HUES48 (cell line): ENCODE data around the gene NEXN.
"Not testable (repeated sequence)": the region's sequence is repeated elsewhere in the genome, so short reads cannot be mapped to it uniquely, and the experiment has no call there.

Source experiments
- H3K27ac ChIP-seq: one replicate; pipeline ENCODE4 v1.7.0; 2013; ENCODE audit warnings: low read depth, low read length, inconsistent platforms
- H3K27me3 ChIP-seq: 2 replicates; pipeline ENCODE4 v1.6.1; 2013; ENCODE audit warnings: mild to moderate bottlenecking, low read length; ENCODE audit not compliant: control insufficient read depth, insufficient read depth
- H3K36me3 ChIP-seq: 2 replicates; pipeline ENCODE4 v1.6.1; 2013; ENCODE audit warnings: low read length; ENCODE audit not compliant: control insufficient read depth, insufficient read depth
- H3K4me1 ChIP-seq: 2 replicates; pipeline ENCODE4 v1.6.1; 2013; ENCODE audit warnings: mild to moderate bottlenecking, low read length; ENCODE audit not compliant: control insufficient read depth, insufficient read depth
- H3K4me3 ChIP-seq: 2 replicates; pipeline ENCODE4 v1.5.1; 2013; ENCODE audit warnings: mild to moderate bottlenecking, low read depth, low read length
- H3K9ac ChIP-seq: 2 replicates; pipeline ENCODE4 v1.6.1; 2013; ENCODE audit warnings: mild to moderate bottlenecking, low read depth, low read length, moderate library complexity
- H3K9me3 ChIP-seq: 2 replicates; pipeline ENCODE4 v1.6.1; 2013; ENCODE audit warnings: low read length; ENCODE audit not compliant: control insufficient read depth, insufficient read depth

The NEXN gene

GRCh38 chr1:77978969-77979876 lies 90.8 kb downstream of the NEXN start, which contains the start of gene FUBP1:
TSS of gene FUBP1 (minus strand) at chr1:77979072. CDS start at chr1:77979004, 68 bp downstream.
- H3K27me3 ChIP-seq, result no peaks in the 10 kb centered on the region
- no peaks in the 10 kb centered on the region for H3K9me3 ChIP-seq
- H3K36me3 ChIP-seq, result peaks cover 29% of the 10 kb centered on the region
- H3K9ac ChIP-seq, result peak within 1 kb of the TSS; percentile 99
- peak within 1 kb of the TSS; percentile 86 for H3K4me3 ChIP-seq
- peak within 1 kb of the TSS; percentile 99 for H3K27ac ChIP-seq
- peaks cover 29% of the 10 kb centered on the region for H3K4me1 ChIP-seq

GRCh38 chr1:77983352-77983996 lies 95.0 kb downstream of the NEXN start:
- not testable (repeated sequence) for H3K4me3 ChIP-seq, H3K27ac ChIP-seq, H3K36me3 ChIP-seq, H3K9me3 ChIP-seq, H3K9ac ChIP-seq, H3K27me3 ChIP-seq
- peaks cover 14% of the 10 kb centered on the region for H3K4me1 ChIP-seq

GRCh38 chr1:77983997-77984355 lies 95.6 kb downstream of the NEXN start:
- Histone ChIP-seq H3K9me3 (no peaks in the 10 kb centered on the region), H3K9ac (no peak overlapping the region), H3K27me3 (no peaks in the 10 kb centered on the region), H3K4me3 (no peak overlapping the region), H3K4me1 (peaks cover 14% of the 10 kb centered on the region), H3K27ac (no peak overlapping the region), H3K36me3 (peaks cover 10% of the 10 kb centered on the region; the same call in 1 of the 2 replicates)

GRCh38 chr1:77984629-77985028 lies 96.2 kb downstream of the NEXN start:
- H3K4me3 ChIP-seq, result no peak overlapping the region
- H3K4me1 ChIP-seq, result peaks cover 17% of the 10 kb centered on the region
- peaks cover 10% of the 10 kb centered on the region; the same call in 1 of the 2 replicates for H3K36me3 ChIP-seq
- no peak overlapping the region for H3K9ac ChIP-seq
- no peaks in the 10 kb centered on the region for H3K27me3 ChIP-seq
- no peaks in the 10 kb centered on the region for H3K9me3 ChIP-seq
- no peak overlapping the region for H3K27ac ChIP-seq

- peaks cover 16% of the 10 kb centered on the region for H3K4me1 ChIP-seq
- no peak overlapping the region for H3K9ac ChIP-seq
- no peak overlapping the region for H3K4me3 ChIP-seq
- no peaks in the 10 kb centered on the region for H3K9me3 ChIP-seq
- H3K27me3 ChIP-seq, result no peaks in the 10 kb centered on the region
- peaks cover 14% of the 10 kb centered on the region; the same call in 1 of the 2 replicates for H3K36me3 ChIP-seq
- H3K27ac ChIP-seq, result no peak overlapping the region
Observed at GRCh38 chr1:77986810-77987209, 98.4 kb downstream of the NEXN start.

- Histone ChIP-seq H3K27ac (no peak overlapping the region), H3K4me3 (no peak overlapping the region), H3K9ac (no peak overlapping the region), H3K4me1 (peaks cover 16% of the 10 kb centered on the region), H3K27me3 (no peaks in the 10 kb centered on the region), H3K36me3 (peaks cover 20% of the 10 kb centered on the region; the same call in 1 of the 2 replicates), H3K9me3 (no peaks in the 10 kb centered on the region)
Observed at GRCh38 chr1:77987919-77988318, 99.5 kb downstream of the NEXN start.

GRCh38 chr1:77989744-77990143 lies 101.3 kb downstream of the NEXN start:
- Histone ChIP-seq H3K4me3 (no peak overlapping the region), H3K9me3 (no peaks in the 10 kb centered on the region), H3K9ac (no peak overlapping the region), H3K27me3 (no peaks in the 10 kb centered on the region), H3K4me1 (peaks cover 10% of the 10 kb centered on the region; the same call in 1 of the 2 replicates), H3K36me3 (peaks cover 21% of the 10 kb centered on the region), H3K27ac (no peak overlapping the region)

- Histone ChIP-seq H3K36me3 (peaks cover 27% of the 10 kb centered on the region), H3K27ac (no peak overlapping the region), H3K9ac (no peak overlapping the region), H3K4me1 (peaks cover 10% of the 10 kb centered on the region; the same call in 1 of the 2 replicates), H3K4me3 (no peak overlapping the region), H3K9me3 (no peaks in the 10 kb centered on the region), H3K27me3 (no peaks in the 10 kb centered on the region)
Observed at GRCh38 chr1:77990629-77991204, 102.3 kb downstream of the NEXN start.

- Histone ChIP-seq H3K9me3 (no peaks in the 10 kb centered on the region), H3K9ac (no peak overlapping the region), H3K27ac (no peak overlapping the region), H3K4me3 (no peak overlapping the region), H3K36me3 (peaks cover 27% of the 10 kb centered on the region), H3K27me3 (no peaks in the 10 kb centered on the region), H3K4me1 (peaks cover 7% of the 10 kb centered on the region; the same call in 1 of the 2 replicates)
Observed at GRCh38 chr1:77991638-77992037, 103.2 kb downstream of the NEXN start.
